Parathyroid adenoma (tissue), 2 donors: ENCODE measurements around the gene TDRD9.

Source experiments
- H2AFZ ChIP-seq: fragments of 300-600 bp; sonication (generic); one replicate; pipeline ENCODE4 v1.7.0; 2017; ENCODE audit warnings: antibody characterized with exemption, mild to moderate bottlenecking
- H3K27ac ChIP-seq: fragments of 300-600 bp; sonication (generic); one replicate; pipeline ENCODE4 v1.7.0; 2017
- H3K27me3 ChIP-seq: fragments of 300-600 bp; sonication (generic); one replicate; pipeline ENCODE4 v1.7.0; 2017; ENCODE audit warnings: low read length; ENCODE audit not compliant: control insufficient read depth, insufficient read depth
- H3K36me3 ChIP-seq: fragments of 300-600 bp; sonication (generic); one replicate; pipeline ENCODE4 v1.7.0; 2017; ENCODE audit warnings: low read length; ENCODE audit not compliant: control insufficient read depth, insufficient read depth
- H3K4me1 ChIP-seq: fragments of 300-600 bp; sonication (generic); one replicate; pipeline ENCODE4 v1.7.0; 2017; ENCODE audit warnings: control low read depth
- H3K4me2 ChIP-seq: fragments of 300-600 bp; sonication (generic); one replicate; pipeline ENCODE4 v1.7.0; 2017; ENCODE audit warnings: low read length
- H3K4me3 ChIP-seq: fragments of 300-600 bp; sonication (generic); one replicate; pipeline ENCODE4 v1.7.0; 2017; ENCODE audit warnings: low read depth, low read length
- H3K79me2 ChIP-seq: fragments of 300-600 bp; sonication (generic); one replicate; pipeline ENCODE4 v1.7.0; 2017; ENCODE audit warnings: control low read depth
- H3K9ac ChIP-seq: fragments of 300-600 bp; sonication (generic); one replicate; pipeline ENCODE4 v1.7.0; 2017; ENCODE audit warnings: mild to moderate bottlenecking
- H3K9me3 ChIP-seq: fragments of 300-600 bp; sonication (generic); one replicate; pipeline ENCODE4 v1.7.0; 2017; ENCODE audit warnings: low read length; ENCODE audit not compliant: control insufficient read depth
- CTCF ChIP-seq: fragments of 300-600 bp; sonication (generic); IDR thresholded peaks from one replicate; pipeline ENCODE4 v1.7.0; 2017; ENCODE audit warnings: antibody characterized with exemption, mild to moderate bottlenecking
- donor health status: primary hyperparathyroidism.

The TDRD9 gene

DNA sequence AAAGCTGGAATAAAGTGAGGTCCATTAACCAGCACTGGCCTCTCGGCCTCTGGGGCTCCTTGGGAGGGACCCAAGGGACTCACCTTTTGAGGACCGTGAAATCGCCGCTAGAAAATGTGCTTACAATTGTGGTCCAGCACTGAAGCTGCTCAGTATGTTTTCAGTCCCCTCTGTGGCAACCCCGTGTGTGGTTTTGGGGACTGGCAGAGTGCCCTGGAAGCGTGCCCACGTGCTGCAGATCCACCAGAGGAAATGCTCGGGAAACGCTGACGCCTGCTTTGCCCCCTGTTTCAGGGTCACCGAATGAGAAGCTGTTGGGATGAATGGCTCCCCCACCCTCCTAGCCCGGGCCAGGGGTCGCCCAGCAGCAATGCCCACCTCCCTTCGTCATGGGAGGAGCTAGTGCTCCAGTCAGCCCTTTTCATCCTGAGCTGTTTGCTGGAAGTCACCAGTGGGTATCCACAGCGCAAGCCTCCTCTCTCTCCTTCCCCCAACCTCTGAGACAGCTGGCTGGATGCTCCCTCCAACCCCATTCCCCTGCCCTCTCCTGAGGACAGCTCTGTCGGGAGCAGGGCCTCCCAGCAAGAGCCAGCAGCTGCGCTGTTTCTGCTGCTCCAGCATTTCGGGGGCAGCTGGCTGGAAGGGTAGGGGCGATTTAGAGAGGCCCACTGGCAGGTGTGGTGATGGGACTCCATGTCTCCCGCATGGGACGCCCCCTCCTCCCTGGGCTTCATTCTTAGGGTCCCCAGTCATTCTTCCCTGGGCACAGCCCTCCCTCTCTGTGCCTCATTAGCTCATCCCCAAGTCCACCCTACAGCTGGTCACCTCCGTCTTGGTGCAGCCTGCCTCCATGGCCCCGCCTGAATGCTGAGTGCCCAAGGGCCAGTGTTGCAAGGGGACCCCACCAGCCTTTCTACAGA is 47.6 kb upstream of the TDRD9 start:
- H3K4me2 ChIP-seq: peak overlapping the region; percentile 95
- H3K36me3 ChIP-seq: no peaks in the 10 kb centered on the region
- H3K27ac ChIP-seq: peak overlapping the region; percentile 94
- H3K9me3 ChIP-seq: no peaks in the 10 kb centered on the region
- no peaks in the 10 kb centered on the region for H3K79me2 ChIP-seq
- H3K27me3 ChIP-seq: no peaks in the 10 kb centered on the region
- peaks cover 41% of the 10 kb centered on the region for H3K4me1 ChIP-seq
- TF ChIP-seq CTCF: no peak
- H2AFZ ChIP-seq: peak overlapping the region; percentile 92
- H3K9ac ChIP-seq: peak overlapping the region; percentile 3
- H3K4me3 ChIP-seq: peak overlapping the region; percentile 54

GRCh38 chr14:103881268-103882201 is 46.7 kb upstream of the TDRD9 start:
- H3K9ac ChIP-seq: no peak overlapping the region
- H2AFZ ChIP-seq: peak overlapping the region; percentile 77
- H3K36me3 ChIP-seq: no peaks in the 10 kb centered on the region
- H3K27me3 ChIP-seq: no peaks in the 10 kb centered on the region
- peak overlapping the region; percentile 19 for H3K4me2 ChIP-seq
- peaks cover 51% of the 10 kb centered on the region for H3K4me1 ChIP-seq
- H3K4me3 ChIP-seq: no peak overlapping the region
- no peaks in the 10 kb centered on the region for H3K9me3 ChIP-seq
- peak; percentile 41 for TF ChIP-seq CTCF
- H3K27ac ChIP-seq: peak overlapping the region; percentile 94
- no peaks in the 10 kb centered on the region for H3K79me2 ChIP-seq

GRCh38 chr14:103882503-103883262 is 45.6 kb upstream of the TDRD9 start:
- TF ChIP-seq CTCF: no peak
- H3K27ac ChIP-seq: peak overlapping the region; percentile 94

GRCh38 chr14:103883263-103883523 is 45.1 kb upstream of the TDRD9 start:
- Histone ChIP-seq H3K79me2 (no peaks in the 10 kb centered on the region), H3K9me3 (no peaks in the 10 kb centered on the region), H3K4me1 (peaks cover 57% of the 10 kb centered on the region), H3K27ac (no peak overlapping the region), H3K9ac (no peak overlapping the region), H3K4me3 (no peak overlapping the region), H2AFZ (peak overlapping the region; percentile 34), H3K4me2 (no peak overlapping the region), H3K27me3 (no peaks in the 10 kb centered on the region), H3K36me3 (no peaks in the 10 kb centered on the region)
- no peak for TF ChIP-seq CTCF

More at GRCh38 chr14:103882503-103883262, 45.6 kb upstream of the TDRD9 start:
- no peak overlapping the region for H3K4me3 ChIP-seq
- H3K79me2 ChIP-seq: no peaks in the 10 kb centered on the region
- no peaks in the 10 kb centered on the region for H3K27me3 ChIP-seq
- no peaks in the 10 kb centered on the region for H3K36me3 ChIP-seq
- H3K9me3 ChIP-seq: no peaks in the 10 kb centered on the region
- peak overlapping the region; percentile 34 for H2AFZ ChIP-seq
- no peak overlapping the region for H3K9ac ChIP-seq
- no peak overlapping the region for H3K4me2 ChIP-seq
- H3K4me1 ChIP-seq: peaks cover 57% of the 10 kb centered on the region
